GM19438 (cell line): Measurements from ENCODE around the gene ANKRD24.
"Not testable (repeated sequence)": the region's sequence is repeated elsewhere in the genome, so short reads cannot be mapped to it uniquely, and the experiment has no call there.

ENCODE experiments used
- ATAC-seq: cut with Tn5 transposase; IDR thresholded peaks from one replicate; pipeline ENCODE4 v1.9.1; 2021; ENCODE audit warnings: low read depth; ENCODE audit not compliant: unreplicated experiment

The ANKRD24 gene

DNA sequence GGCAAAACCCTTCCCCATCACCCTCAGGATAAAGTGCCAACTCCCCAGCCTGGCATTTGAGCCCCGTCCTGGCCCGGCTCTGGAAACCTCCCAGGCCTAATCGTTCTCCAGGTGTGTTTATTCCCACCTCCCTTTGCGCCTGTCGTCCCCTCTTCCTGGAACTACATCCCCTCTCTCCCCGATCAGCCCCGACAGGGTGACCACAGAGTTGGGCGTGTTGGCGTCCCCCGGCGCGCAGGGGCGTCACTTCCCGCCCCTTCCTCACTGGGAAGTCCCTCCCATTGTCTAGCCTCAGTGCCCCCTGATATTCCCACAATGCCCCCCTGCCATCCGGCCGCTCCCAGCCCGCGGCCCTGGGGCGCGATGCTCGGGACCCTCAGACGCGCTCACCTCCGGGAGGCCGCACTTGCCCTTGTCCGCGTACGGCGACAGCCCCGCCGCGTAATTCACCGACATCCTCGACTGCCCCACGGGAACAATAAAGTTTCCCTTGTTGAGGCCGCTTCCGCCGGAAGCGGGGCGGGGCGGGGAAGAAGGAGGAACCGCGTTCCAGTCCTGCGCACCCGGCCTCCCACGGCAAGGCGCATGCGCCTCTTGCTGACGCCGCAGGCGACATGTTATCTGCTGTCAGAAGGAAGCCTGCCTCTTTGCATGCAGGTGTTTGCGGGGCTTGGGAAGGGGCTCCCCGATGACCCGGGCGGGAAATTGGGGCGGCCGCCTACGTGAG is at the start of gene ANKRD24, which contains the start of gene SIRT6:
Gene ANKRD24 (plus strand): TSS at position 606 of the 727 bp plus-strand sequence. CDS start 3,737 bp downstream, outside the sequence.
Gene SIRT6 (minus strand): TSS at position 480 of the 727 bp plus-strand sequence. CDS start 24 bp downstream, at position 456.
- ATAC-seq, result peak; percentile 54

DNA sequence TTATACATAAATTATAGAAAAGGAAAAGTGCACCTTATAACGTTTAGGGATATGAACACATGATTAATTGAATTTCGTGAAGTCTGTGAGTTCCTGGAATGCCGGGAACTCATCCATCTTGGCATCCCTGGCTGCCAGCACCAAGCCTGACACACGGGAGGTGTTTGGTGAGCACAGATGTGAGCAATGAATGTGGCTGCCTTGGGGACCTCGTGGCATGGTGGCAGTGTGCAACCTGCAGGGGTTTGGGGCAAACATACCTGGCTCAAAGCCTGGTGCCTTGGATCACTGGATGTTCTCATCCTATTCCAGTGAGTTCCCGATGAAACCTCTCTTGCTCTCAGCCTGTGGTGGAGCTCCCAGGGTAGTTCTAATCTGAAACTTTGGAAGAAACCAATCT is 48.1 kb upstream of the ANKRD24 start:
- ATAC-seq, result no peak

DNA sequence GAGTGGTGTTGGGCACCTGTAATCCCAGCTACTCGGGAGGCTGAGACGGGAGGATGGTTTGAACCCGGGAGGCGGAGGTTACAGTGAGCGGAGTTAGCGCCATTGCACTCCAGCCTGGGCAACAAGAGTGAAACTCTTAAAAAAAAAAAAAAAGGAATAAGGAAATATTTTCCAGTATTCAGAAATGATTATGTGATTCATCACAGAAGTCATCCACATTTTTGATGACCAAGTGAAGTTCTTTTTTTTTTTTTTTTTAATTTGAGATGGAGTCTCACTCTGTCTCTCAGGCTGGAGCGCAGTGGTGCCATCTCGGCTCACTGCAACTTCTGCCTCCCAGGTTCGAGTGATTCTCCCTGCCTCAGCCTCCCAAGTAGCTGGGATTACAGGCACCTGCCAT is 47.1 kb upstream of the ANKRD24 start:
- ATAC-seq, result not testable (repeated sequence)

DNA sequence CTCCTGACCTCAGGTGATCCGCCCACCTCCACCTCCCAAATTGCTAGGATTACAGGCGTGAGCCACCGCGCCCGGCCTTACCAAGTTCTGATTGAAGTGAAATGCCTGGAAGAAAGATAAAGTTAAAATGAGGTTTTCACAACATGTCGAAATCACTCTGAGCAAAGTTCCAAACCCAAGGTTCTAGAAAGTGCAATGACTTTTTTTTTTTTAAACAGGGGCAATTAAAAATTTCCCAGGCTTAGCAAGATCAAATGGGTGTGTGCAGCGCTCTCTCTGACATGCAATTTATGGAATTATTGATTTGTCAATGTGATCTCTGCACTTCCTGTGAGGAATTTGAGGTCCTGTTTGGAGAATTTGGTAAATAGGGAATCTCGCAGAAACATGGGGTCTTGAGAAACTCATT is 45.8 kb upstream of the ANKRD24 start:
- no peak for ATAC-seq

DNA sequence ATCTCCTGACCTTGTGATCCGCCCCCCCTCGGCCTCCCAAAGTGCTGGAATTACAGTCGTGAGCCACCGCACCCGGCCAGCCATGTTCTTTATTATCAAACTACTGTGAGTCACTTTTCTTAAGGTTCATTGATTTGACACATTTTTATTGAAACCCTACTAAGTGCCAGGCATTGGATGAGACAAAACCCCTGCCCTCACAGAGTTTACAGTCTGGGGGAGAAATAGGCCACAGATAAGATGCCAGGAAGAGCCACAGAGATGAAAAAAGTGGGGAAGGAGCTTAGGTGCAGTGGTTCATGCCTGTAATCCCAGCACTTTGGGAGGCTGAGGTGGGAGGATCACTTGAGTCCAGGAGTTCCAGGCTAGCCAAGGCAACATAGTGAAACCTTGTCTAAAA is 44.0 kb upstream of the ANKRD24 start:
- no peak for ATAC-seq

DNA sequence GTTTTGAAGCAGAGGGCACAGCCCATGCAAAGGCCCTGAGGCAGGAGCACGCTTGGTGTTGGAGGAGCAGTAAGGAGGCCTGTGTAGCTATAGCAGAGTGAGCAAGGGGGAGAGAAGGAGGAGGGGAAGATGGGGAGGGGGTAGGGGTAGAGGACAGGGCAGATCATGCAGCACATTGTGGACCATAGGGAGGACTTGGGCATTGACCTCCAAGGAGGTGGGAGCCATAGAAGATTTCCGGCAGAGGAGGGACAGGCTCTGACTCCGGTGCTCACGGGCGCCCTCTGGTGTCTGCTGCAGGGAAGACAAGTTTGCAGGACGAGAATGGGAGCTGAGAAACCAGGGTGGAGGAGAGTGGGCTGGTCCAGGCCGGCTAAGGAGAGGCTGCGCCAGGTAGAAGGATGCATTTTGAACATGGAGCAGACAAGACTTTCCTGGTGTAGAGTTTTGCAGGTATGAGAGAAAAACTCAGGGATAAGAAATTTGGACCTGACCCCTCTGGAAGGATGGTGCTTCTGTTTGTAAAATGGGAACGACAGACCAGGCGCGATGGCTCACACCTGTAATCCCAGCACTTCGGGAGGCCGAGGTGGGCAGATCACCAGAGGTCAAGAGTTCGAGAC is 42.8 kb upstream of the ANKRD24 start:
- ATAC-seq, result no peak

DNA sequence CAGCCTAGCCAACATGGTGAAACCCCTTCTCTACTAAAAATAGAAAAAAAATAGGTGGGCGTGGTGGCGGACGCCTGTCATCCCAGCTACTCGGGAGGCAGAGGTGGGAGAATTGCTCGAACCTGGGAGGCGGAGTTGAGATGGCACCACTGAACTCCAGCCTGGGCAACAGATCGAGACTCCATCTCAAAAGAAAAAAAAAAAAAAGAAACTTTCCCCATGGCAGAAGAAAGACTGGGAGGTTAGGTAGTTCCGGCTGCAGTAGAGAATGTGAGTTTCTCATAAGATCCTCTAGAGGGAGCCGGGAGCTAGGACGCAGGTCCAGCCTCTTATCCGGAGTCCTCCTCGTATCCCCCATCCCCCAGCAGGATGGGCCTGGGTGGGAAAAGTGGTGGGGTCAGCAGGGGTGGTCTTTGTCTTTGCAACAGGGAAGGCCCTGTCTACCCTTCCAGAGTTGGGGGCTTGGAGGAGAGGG is 42.2 kb upstream of the ANKRD24 start:
- ATAC-seq, result no peak

DNA sequence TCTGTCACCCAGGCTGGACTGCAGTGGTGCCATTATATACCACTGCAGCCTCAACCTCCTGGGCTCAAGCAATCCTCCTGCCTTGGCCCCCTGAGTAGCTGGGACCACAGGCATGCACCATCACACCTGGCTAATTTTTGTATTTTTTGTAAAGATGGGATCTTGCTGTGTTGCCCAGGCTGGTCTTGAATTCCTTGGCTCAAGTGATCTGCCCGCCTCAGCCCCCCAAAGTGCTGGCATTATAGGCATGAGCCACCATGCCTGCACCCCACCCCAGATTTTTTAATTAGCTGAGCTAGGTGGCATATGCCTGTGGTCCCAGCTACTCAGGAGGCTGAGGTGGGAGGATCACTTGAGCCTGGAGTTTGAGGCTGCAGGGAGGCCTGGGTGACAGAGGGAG is 39.6 kb upstream of the ANKRD24 start:
- not testable (repeated sequence) for ATAC-seq

DNA sequence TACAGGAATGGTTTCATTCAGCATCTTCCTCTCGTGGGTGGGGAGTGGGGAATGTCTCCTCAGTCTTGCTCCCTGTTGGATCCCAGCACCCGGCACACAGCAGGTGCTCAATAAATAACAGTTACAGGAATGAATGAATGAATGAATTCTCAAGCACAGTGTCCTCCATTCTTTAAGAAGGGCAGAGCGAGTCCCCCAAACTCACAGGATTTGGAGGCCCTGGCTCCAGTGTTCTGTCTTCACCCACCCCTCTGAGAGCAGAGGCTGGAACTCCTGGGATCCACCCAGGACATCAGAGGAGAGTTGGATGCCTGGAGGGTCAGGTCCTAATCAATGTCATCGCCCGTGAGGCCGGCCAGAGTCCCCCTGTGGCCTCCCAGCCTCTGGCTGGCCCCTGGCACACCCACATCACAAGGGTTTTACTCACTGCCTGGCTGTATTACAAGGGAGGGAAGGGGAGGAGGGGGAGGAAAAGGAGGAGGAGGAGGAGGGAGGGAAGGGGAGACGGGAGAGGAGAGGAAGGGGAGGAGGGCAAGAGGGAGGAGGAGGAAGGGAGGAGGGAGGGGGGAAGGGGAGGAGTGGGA is 37.7 kb upstream of the ANKRD24 start:
- ATAC-seq, result no peak

DNA sequence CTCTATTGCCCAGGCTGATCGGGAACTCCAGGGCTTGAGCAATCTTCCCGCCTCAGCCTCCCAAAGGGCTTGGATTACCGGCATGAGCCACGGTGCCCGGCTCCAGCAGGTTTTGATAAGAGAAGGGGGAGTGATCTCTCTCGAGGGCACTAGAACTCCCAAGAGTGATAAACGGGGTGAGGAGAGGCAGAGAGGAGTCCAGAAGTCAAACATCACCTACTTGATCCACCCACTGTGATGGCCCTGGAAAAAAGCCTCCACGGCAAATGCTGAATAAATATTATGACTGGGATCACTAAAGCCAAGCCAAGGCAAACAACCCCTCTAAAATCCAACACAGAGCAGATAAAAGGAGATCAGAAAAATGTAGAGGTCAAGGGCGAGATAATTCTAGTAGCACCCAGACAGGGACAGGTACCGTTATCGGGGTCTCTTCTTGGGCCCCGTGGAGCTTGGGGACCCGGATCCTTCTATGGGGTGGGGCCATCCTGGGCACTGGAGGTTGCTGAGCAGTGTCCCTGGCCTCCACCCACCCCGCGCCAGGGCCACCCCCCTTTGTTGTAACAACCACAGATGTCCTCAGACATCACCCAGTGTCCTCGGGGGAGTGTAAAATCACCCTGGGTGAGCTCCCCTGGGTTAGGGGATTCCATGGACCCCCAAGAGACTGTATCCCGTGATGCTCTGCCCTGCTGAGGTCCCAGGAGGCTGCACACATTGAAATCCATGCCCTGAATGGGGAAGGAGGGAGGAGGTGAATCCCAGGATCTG is 32.8 kb upstream of the ANKRD24 start:
- no peak for ATAC-seq

DNA sequence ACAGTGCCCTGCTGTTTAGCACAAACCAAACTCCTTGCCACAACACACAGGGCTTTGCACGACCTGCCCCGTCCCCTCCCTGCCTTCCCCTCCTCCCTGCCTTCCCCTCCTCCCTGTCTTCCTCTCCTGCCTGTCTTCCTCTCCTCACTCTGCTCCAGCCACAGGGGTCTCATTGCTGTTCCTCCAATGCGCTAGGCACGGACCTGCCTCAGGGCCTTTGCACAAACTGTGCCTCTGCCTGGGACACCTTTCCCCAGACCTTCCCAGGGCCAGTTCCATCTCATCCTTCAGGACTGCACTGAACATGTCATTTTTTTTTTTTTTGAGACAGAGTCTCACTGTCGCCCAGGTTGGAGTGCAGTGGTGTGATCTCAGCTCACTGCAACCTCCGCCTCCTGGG is 30.9 kb upstream of the ANKRD24 start:
- ATAC-seq, result no peak

DNA sequence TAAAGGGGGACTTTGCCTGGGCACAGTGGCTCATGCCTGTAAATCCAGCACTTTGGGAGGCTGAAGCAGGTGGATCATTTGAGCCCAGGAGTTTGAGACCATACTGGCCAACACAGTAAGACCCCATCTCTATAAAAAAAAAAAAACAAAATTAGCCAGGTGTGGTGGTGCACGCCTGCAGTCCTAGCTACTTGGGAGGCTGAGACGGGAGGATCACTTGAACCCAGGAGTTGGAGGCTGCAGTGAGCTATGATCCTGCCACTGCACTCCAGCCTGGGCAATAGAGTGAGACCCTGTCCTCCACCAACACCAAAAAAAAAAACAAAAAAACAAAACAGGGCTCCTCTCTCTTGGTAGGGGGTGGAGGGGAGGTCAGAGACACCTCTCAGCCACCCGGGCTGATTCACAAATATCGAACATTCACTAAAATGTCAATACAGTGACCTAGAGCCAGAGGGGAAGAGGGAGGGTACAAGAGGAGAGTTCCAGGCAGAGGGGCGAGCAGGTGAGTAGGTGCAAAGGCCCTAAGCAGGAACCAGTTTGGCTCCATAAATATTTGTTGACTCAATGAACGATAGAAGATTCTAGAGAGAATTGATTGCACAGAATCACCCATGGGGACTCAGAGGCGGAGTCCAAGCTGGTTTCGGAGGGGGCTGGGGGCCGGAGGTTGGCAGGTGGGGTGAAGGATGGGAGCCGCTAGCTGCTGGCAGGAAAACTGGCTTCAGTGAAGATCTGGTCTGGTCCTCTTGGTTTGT is 30.1 kb upstream of the ANKRD24 start:
- no peak for ATAC-seq

DNA sequence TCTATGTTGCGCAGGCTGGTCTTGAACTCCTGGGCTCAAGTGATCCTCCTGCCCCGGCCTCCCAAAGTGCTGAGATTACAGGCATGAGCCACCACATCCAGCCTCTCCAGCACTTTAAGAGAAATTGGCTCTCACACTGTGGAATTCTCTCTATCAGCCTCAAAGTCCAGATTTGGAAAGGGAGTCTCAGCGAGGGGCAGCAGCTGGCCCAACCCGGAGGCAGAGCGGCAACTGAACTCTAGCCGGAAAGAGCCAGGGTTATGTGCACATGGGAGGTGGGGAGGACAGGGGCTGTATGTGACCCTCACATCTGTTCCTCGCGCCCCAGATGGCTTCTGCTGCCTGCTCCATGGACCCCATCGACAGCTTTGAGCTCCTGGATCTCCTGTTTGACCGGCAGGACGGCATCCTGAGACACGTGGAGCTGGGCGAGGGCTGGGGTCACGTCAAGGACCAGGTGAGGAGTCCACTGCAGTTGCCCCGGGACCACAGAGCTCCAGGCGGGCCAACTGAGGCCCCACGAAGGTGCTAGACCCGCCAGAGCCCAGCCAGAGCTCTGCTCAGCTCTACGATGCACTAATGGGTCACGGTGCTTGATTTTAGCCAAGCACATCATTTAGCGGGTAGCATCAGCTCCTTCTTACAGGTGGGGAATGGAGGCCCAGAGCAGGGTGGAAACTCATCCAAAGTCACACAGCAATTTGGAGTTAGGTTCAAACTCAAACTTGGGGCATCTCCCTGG is 27.7 kb upstream of the ANKRD24 start:
- no peak for ATAC-seq

DNA sequence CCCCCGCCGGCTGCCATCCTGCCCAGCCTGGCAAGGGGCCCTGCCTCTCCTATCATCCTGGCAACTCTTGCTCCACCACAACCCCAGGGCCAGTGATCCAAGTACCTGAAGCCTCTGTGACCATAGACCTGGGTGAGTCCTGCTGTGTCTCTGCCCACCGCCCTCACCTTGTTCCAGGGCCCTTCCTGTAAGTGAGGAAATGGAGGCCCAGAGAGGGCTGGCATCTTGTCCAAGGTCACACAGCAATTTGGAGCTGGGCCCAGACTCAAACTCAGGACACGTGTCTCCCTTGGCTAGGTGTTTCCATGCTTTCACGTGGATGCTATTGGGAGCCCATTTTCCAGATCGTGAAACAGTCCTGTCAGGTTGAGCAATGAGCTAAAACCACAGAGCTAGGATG is 25.3 kb upstream of the ANKRD24 start:
- ATAC-seq, result no peak

DNA sequence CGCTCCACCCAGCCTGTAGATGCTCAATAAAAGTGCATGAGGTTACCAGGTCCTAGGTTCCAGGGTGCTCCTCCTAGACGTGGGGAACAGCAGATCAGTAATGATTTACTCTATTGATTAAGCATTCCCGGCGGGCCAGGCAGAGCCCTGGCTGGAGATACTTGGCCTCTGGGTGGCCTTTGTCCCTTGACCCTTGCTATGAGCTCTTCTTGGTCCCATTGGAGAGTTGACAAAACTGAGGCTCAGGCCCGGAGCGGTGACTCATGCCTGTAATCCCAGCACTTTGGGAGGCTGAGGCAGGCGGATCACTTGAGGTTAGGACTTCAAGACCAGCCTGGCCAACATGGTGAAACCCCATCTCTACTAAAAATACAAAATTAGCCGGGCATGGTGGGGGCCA is 24.5 kb upstream of the ANKRD24 start:
- not testable (repeated sequence) for ATAC-seq

DNA sequence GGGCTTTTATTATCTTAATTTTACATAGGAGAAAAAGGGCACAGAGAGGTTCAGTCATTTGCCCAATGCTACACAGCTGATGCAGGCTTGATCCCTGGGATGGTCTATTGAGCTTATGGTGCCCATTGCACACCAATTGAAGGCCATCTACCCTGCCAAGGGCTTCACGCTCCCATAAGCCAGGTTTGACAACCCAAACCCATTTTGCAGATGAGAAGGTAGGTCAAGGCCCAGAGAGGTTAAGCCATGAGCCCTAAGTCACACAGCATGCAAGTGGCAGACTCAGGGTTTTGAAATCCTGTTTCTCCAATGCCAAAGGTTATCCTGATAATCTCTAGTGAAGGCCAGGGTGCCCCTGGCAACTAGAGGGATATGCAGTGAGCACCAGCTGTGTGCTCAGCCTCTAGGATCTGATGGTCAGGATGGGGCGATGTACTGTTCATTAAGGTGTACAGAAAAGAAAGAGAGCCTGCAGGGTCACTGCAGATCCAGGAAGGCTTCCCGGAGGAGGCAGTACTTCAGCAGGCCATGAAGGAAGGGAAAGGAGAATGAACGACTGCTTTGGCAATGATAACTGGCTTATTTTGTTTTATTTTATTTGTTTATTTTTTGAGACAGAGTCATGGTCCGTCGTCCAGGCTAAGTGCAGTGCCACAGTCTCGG is 20.9 kb upstream of the ANKRD24 start:
- ATAC-seq, result no peak

DNA sequence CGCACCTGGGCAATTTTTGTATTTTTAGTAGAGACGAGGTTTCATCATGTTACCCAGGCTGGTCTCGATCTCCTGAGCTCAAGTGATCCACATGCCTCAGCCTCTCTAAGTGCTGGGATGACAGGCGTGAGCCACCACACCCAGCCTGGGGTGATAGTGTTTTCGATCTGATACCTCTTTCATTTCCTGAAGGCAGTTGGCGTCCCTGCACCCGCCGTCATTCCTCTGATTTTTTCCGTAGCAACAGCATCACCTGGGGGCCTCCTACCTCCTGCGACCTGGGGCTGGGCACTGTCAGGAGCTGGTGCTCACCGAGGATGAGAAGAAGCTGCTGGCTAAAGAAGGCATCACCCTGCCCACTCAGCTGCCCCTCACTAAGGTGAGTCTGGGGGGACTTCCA is 18.2 kb upstream of the ANKRD24 start:
- no peak for ATAC-seq

DNA sequence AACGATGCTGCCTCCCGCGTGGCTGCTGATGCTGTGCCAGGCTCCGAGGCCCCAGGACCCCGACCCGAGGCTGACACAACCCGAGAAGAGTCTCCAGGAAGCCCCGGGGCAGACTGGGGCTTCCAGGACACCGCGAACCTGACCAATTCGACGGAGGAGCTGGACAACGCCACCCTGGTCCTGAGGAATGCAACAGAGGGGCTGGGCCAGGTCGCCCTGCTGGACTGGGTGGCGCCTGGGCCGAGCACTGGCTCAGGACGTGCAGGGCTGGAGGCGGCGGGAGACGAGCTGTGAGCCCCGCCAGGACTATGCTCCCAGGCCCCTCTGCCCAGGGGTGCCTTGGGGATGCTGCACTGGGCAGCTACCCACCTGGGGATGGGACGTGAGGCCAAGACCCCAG is 10.8 kb upstream of the ANKRD24 start:
- no peak for ATAC-seq

DNA sequence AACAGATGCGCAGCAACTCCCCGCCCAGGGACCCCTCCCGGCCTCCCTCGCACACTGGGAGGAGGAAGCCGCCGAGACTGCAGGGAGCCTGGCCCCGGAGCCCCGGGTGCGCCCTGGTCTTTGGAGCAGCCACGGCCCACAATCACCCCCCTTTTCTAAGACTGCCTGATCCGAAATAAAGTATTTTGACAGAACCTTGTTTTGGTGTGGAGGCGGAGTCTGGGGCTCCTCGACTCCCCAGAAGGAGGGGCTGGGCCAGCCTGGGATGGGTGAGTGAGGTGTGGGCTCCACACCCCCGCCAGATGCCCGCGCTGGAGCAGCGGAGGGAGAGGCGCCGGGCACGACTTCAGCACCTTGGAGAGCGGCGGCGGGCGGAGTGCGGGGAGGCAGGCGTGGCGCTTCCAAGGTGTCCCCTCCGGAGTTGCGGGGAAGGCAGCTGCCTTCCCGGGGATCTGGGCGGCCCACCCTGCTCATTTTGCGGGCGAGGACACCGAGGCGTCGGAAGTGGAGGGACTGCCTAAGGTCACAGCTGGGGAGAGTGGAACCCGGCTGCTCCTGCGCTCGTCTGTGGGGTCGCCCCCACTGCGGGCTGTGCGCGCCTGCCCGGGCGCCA is 9.5 kb upstream of the ANKRD24 start:
- no peak for ATAC-seq
